GM18858 (cell line): ENCODE measurements around the gene PSORS1C2.

Source experiments
- ATAC-seq: cut with Tn5 transposase; IDR thresholded peaks from one replicate; pipeline ENCODE4 v1.9.1; 2021; ENCODE audit not compliant: unreplicated experiment

The PSORS1C2 gene

GRCh38 chr6:31143148-31143547 lies 4.3 kb upstream of the PSORS1C2 start:
- no peak for ATAC-seq

GRCh38 chr6:31142361-31142761 lies 3.5 kb upstream of the PSORS1C2 start:
- ATAC-seq, result no peak

- no peak for ATAC-seq
These were observed 1.8 kb upstream of the PSORS1C2 start for GRCh38 chr6:31140643-31141042.

- no peak for ATAC-seq
These were observed 733 bp upstream of the PSORS1C2 start for GRCh38 chr6:31139599-31139998.

- no peak for ATAC-seq
These were observed 3.2 kb downstream of the PSORS1C2 start for GRCh38 chr6:31135710-31136109.

GRCh38 chr6:31132806-31133205 lies 6.1 kb downstream of the PSORS1C2 start:
- ATAC-seq, result no peak

- no peak for ATAC-seq
These were observed 7.3 kb downstream of the PSORS1C2 start for GRCh38 chr6:31131595-31131994.

GRCh38 chr6:31130751-31131150 lies 8.1 kb downstream of the PSORS1C2 start:
- ATAC-seq, result no peak

GRCh38 chr6:31129130-31129529 lies 9.7 kb downstream of the PSORS1C2 start:
- ATAC-seq, result no peak

GRCh38 chr6:31128093-31128676 lies 10.7 kb downstream of the PSORS1C2 start:
- ATAC-seq, result no peak

GRCh38 chr6:31126396-31127175 lies 12.3 kb downstream of the PSORS1C2 start:
- ATAC-seq, result no peak

- ATAC-seq, result no peak
These were observed 13.1 kb downstream of the PSORS1C2 start for GRCh38 chr6:31125586-31126363.

GRCh38 chr6:31125162-31125561 lies 13.7 kb downstream of the PSORS1C2 start:
- ATAC-seq, result no peak

GRCh38 chr6:31122791-31123706 lies 15.8 kb downstream of the PSORS1C2 start:
- no peak for ATAC-seq

- ATAC-seq, result no peak
These were observed 17.6 kb downstream of the PSORS1C2 start for GRCh38 chr6:31121131-31121790.

GRCh38 chr6:31120151-31120915 lies 18.5 kb downstream of the PSORS1C2 start, which contains the start of gene CDSN:
TSS of gene CDSN (minus strand) at chr6:31120446. CDS start at chr6:31120419, 27 bp downstream.
- ATAC-seq, result no peak

GRCh38 chr6:31118178-31118577 lies 20.7 kb downstream of the PSORS1C2 start:
- no peak for ATAC-seq

GRCh38 chr6:31116661-31117385 lies 22.0 kb downstream of the PSORS1C2 start:
- ATAC-seq, result no peak
